Neural cell (in vitro differentiated cells): ENCODE results near the gene ARHGAP24. TPM values are rescaled to one million over a fixed set of nuclear protein-coding genes. Genes with fewer than 3 reads are reported as not detected.

Experiments used
- H2AFZ ChIP-seq: fragments of 200-600, 300-800 bp; sonication (generic), shearing (Covaris generic); 2 replicates; pipeline ENCODE4 v1.6.0; 2014; ENCODE audit warnings: low read depth, mild to moderate bottlenecking, antibody characterized with exemption, low read length, moderate library complexity
- H3F3A ChIP-seq: fragments of 200-600 bp; shearing (Covaris generic); 2 replicates; pipeline ENCODE4 v1.6.1; 2016; ENCODE audit warnings: mild to moderate bottlenecking, moderate library complexity, mixed read lengths, antibody characterized with exemption, low read length; ENCODE audit not compliant: insufficient read depth, poor library complexity, severe bottlenecking
- H3K27ac ChIP-seq: fragments of 200-600, 300-800 bp; sonication (generic), shearing (Covaris generic); 2 replicates; pipeline ENCODE4 v1.5.1; 2014; ENCODE audit warnings: mild to moderate bottlenecking, low read length, moderate library complexity
- H3K27me3 ChIP-seq: fragments of 300-800, 200-600 bp; sonication (generic), shearing (Covaris generic); 2 replicates; pipeline ENCODE4 v1.6.0; 2014; ENCODE audit warnings: mild to moderate bottlenecking, low read depth, low read length, moderate library complexity; ENCODE audit not compliant: insufficient read depth
- H3K36me3 ChIP-seq: fragments of 300-800, 200-600 bp; sonication (generic), shearing (Covaris generic); 2 replicates; pipeline ENCODE4 v1.5.1; 2014; ENCODE audit warnings: mild to moderate bottlenecking, antibody characterized with exemption, low read length, moderate library complexity; ENCODE audit not compliant: insufficient read depth
- H3K4me2 ChIP-seq: fragments of 300-800, 200-600 bp; sonication (generic), shearing (Covaris generic); 2 replicates; pipeline ENCODE4 v1.6.0; 2014; ENCODE audit warnings: mild to moderate bottlenecking, low read length
- H3K4me3 ChIP-seq: fragments of 300-800, 200-600 bp; sonication (generic), shearing (Covaris generic); 2 replicates; pipeline ENCODE4 v1.5.1; 2014; ENCODE audit warnings: mild to moderate bottlenecking, low read length, moderate library complexity
- H3K79me2 ChIP-seq: fragments of 200-600 bp; shearing (Covaris generic); replicated peaks from 2 replicates; pipeline ENCODE4 v1.6.0; 2014; ENCODE audit warnings: mild to moderate bottlenecking, low read length, moderate library complexity; ENCODE audit not compliant: insufficient read depth
- H3K9ac ChIP-seq: fragments of 300-800, 200-600 bp; sonication (generic), shearing (Covaris generic); 2 replicates; pipeline ENCODE4 v1.6.1; 2016; ENCODE audit warnings: mild to moderate bottlenecking, low read length, mixed read lengths
- H3K9me2 ChIP-seq: fragments of 200-600 bp; shearing (Covaris generic); 2 replicates; pipeline ENCODE4 v1.6.1; 2016; ENCODE audit warnings: mild to moderate bottlenecking, low read length, mixed read lengths; ENCODE audit not compliant: insufficient read depth
- H3K9me3 ChIP-seq: fragments of 200-600, 300-800 bp; sonication (generic), shearing (Covaris generic); 2 replicates; pipeline ENCODE4 v1.6.1; 2016; ENCODE audit warnings: mild to moderate bottlenecking, mixed run types, low read length, moderate library complexity, mixed read lengths
- H4K20me1 ChIP-seq: fragments of 200-600 bp; shearing (Covaris generic); 2 replicates; pipeline ENCODE4 v1.6.1; 2016; ENCODE audit warnings: mild to moderate bottlenecking, mixed run types; ENCODE audit not compliant: insufficient read depth
- EP300 ChIP-seq: fragments of 450-650 bp; conservative IDR thresholded peaks from 2 replicates; pipeline ENCODE4 v1.6.1; 2014; ENCODE audit warnings: antibody characterized with exemption, mild to moderate bottlenecking, moderate library complexity; ENCODE audit not compliant: poor library complexity, severe bottlenecking
- EZH2 ChIP-seq: fragments of 200-600, 300-800 bp; shearing (Covaris generic), sonication (generic); IDR thresholded peaks from 2 replicates; pipeline ENCODE4 v1.6.1; 2014; ENCODE audit warnings: antibody characterized with exemption, low read length, borderline replicate concordance, mild to moderate bottlenecking; ENCODE audit not compliant: insufficient read depth, poor library complexity, severe bottlenecking
- MXI1 ChIP-seq: fragments of 450-650 bp; conservative IDR thresholded peaks from 2 replicates; pipeline ENCODE4 v1.6.1; 2014; ENCODE audit warnings: antibody characterized with exemption, mild to moderate bottlenecking; ENCODE audit not compliant: poor library complexity, severe bottlenecking
- POLR2AphosphoS5 ChIP-seq: IDR thresholded peaks from 2 replicates; pipeline ENCODE4 v1.6.1; 2012
- RAD21 ChIP-seq: fragments of 450-650 bp; conservative IDR thresholded peaks from 2 replicates; pipeline ENCODE4 v1.6.1; 2014; ENCODE audit warnings: antibody characterized with exemption, mild to moderate bottlenecking, moderate library complexity
- SMC3 ChIP-seq: fragments of 450-650 bp; conservative IDR thresholded peaks from 2 replicates; pipeline ENCODE4 v1.6.1; 2014; ENCODE audit warnings: antibody characterized with exemption, mild to moderate bottlenecking, moderate library complexity; ENCODE audit not compliant: poor library complexity
- TAF1 ChIP-seq: IDR thresholded peaks from 2 replicates; pipeline ENCODE4 v1.6.1; 2012; ENCODE audit warnings: low read depth
- polyA plus RNA-seq: library from polyadenylated mRNA; depleted of rRNA; stranded (reverse); fragments of >200 nt; gene quantifications from 2 replicates; pipeline ENCODE4 v1.2.3, GENCODE V29; 2014
- TF ChIP-seq, protein P1 (sequence below): IDR thresholded peaks from 2 replicates; pipeline ENCODE4 v1.6.1; 2012; ENCODE audit warnings: borderline replicate concordance
- TF ChIP-seq, protein P2 (sequence below): fragments of 450-650 bp; IDR thresholded peaks from 2 replicates; pipeline ENCODE4 v1.5.1; 2014; ENCODE audit warnings: antibody characterized with exemption, mild to moderate bottlenecking, moderate library complexity; ENCODE audit not compliant: poor library complexity, severe bottlenecking

Gene ARHGAP24
- polyA plus RNA-seq, 1 donor from 2014 or later = 2.9 TPM

DNA sequence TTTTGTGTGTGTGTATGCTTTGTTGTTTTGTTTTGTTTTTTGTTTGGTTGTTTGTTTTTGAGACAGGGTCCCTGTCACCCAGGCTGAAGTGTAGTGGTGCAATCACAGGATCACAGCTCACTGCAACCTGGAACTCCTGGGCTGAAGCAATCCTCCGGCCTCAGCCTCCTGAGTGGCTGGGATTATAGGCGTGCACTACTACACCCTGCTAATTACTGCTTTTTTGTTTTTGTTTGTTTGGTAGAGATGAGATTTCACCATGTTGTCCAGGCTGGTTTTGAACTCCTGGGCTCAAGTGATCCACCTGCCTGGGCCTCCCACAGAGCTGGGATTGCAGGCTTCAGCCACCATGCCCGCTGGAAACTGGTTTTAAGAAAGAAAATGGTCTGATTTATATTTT lies 44.7 kb upstream of the ARHGAP24 start:
- H3K4me2 ChIP-seq = no peak overlapping the region
- no peak overlapping the region for H3K27ac ChIP-seq
- no peaks in the 10 kb centered on the region for H3K9me2 ChIP-seq
- no peaks in the 10 kb centered on the region for H3F3A ChIP-seq
- H4K20me1 ChIP-seq = no peaks in the 10 kb centered on the region
- no peak overlapping the region for H3K9ac ChIP-seq
- no peaks in the 10 kb centered on the region for H3K36me3 ChIP-seq
- no peaks in the 10 kb centered on the region for H3K27me3 ChIP-seq
- no peaks in the 10 kb centered on the region for H3K79me2 ChIP-seq
- no peaks in the 10 kb centered on the region for H3K9me3 ChIP-seq
- no peak overlapping the region for H3K4me3 ChIP-seq
- H2AFZ ChIP-seq = no peak overlapping the region
- TF ChIP-seq EZH2 (no peak), TAF1 (no peak)
- TF ChIP-seq, protein P1, sequence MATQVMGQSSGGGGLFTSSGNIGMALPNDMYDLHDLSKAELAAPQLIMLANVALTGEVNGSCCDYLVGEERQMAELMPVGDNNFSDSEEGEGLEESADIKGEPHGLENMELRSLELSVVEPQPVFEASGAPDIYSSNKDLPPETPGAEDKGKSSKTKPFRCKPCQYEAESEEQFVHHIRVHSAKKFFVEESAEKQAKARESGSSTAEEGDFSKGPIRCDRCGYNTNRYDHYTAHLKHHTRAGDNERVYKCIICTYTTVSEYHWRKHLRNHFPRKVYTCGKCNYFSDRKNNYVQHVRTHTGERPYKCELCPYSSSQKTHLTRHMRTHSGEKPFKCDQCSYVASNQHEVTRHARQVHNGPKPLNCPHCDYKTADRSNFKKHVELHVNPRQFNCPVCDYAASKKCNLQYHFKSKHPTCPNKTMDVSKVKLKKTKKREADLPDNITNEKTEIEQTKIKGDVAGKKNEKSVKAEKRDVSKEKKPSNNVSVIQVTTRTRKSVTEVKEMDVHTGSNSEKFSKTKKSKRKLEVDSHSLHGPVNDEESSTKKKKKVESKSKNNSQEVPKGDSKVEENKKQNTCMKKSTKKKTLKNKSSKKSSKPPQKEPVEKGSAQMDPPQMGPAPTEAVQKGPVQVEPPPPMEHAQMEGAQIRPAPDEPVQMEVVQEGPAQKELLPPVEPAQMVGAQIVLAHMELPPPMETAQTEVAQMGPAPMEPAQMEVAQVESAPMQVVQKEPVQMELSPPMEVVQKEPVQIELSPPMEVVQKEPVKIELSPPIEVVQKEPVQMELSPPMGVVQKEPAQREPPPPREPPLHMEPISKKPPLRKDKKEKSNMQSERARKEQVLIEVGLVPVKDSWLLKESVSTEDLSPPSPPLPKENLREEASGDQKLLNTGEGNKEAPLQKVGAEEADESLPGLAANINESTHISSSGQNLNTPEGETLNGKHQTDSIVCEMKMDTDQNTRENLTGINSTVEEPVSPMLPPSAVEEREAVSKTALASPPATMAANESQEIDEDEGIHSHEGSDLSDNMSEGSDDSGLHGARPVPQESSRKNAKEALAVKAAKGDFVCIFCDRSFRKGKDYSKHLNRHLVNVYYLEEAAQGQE = no peak

GRCh38 chr4:85430697-85431096 lies 44.3 kb upstream of the ARHGAP24 start:
- no peak overlapping the region for H3K4me2 ChIP-seq
- no peaks in the 10 kb centered on the region for H3K79me2 ChIP-seq
- no peak overlapping the region for H2AFZ ChIP-seq
- no peaks in the 10 kb centered on the region for H3K9me3 ChIP-seq
- H3K9ac ChIP-seq = no peak overlapping the region
- no peak overlapping the region for H3K4me3 ChIP-seq
- H3K36me3 ChIP-seq = no peaks in the 10 kb centered on the region
- H4K20me1 ChIP-seq = no peaks in the 10 kb centered on the region
- no peaks in the 10 kb centered on the region for H3K9me2 ChIP-seq
- TF ChIP-seq, protein P2, sequence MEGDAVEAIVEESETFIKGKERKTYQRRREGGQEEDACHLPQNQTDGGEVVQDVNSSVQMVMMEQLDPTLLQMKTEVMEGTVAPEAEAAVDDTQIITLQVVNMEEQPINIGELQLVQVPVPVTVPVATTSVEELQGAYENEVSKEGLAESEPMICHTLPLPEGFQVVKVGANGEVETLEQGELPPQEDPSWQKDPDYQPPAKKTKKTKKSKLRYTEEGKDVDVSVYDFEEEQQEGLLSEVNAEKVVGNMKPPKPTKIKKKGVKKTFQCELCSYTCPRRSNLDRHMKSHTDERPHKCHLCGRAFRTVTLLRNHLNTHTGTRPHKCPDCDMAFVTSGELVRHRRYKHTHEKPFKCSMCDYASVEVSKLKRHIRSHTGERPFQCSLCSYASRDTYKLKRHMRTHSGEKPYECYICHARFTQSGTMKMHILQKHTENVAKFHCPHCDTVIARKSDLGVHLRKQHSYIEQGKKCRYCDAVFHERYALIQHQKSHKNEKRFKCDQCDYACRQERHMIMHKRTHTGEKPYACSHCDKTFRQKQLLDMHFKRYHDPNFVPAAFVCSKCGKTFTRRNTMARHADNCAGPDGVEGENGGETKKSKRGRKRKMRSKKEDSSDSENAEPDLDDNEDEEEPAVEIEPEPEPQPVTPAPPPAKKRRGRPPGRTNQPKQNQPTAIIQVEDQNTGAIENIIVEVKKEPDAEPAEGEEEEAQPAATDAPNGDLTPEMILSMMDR = no peak
- TF ChIP-seq RAD21 (no peak), MXI1 (no peak), TAF1 (no peak), EP300 (no peak), POLR2AphosphoS5 (no peak), SMC3 (no peak), EZH2 (no peak)
- TF ChIP-seq, protein P1 = no peak
- H3K27ac ChIP-seq = no peak overlapping the region
- no peaks in the 10 kb centered on the region for H3K27me3 ChIP-seq
- H3F3A ChIP-seq = no peaks in the 10 kb centered on the region
